KBM-7 (cell line): Measurements from ENCODE around the gene SLC44A1.

Source experiments
- DNase-seq: peaks from one replicate; pipeline ENCODE4 v3.0.0-alpha.2; 2015
- in situ Hi-C: fragments of 300-500 bp; cut with MboI; formaldehyde crosslinking; loops from 2 replicates; pipeline ENCODE4 v1.14.3; 2020; ENCODE audit warnings: low sequenced_read_pairs, low pct_unique_long_range_greater_than_20kb, mixed read lengths

SLC44A1 gene

GRCh38 chr9:105357937-105358336 lies 113.5 kb downstream of the SLC44A1 start:
- in situ Hi-C loops = no loop called here
- DNase-seq = no peak

- in situ Hi-C loops = no loop called here
- DNase-seq = no peak
These were observed 115.4 kb downstream of the SLC44A1 start for GRCh38 chr9:105359892-105360291.

GRCh38 chr9:105360344-105360743 lies 115.9 kb downstream of the SLC44A1 start:
- in situ Hi-C loops = no loop called here
- DNase-seq = no peak

GRCh38 chr9:105361873-105362272 lies 117.4 kb downstream of the SLC44A1 start:
- no peak for DNase-seq
- in situ Hi-C loops = no loop called here

GRCh38 chr9:105362470-105362869 lies 118.0 kb downstream of the SLC44A1 start:
- no peak for DNase-seq
- in situ Hi-C loops = no loop called here

GRCh38 chr9:105363837-105364236 lies 119.4 kb downstream of the SLC44A1 start:
- in situ Hi-C loops = no loop called here

GRCh38 chr9:105369911-105370310 lies 125.5 kb downstream of the SLC44A1 start:
- in situ Hi-C loops = no loop called here
- no peak for DNase-seq

More at GRCh38 chr9:105363837-105364236, 119.4 kb downstream of the SLC44A1 start:
- DNase-seq = no peak

GRCh38 chr9:105373723-105374122 lies 129.3 kb downstream of the SLC44A1 start:
- in situ Hi-C loops = no loop called here
- DNase-seq = no peak

- in situ Hi-C loops = no loop called here
- no peak for DNase-seq
These were observed 130.9 kb downstream of the SLC44A1 start for GRCh38 chr9:105375323-105375722.

GRCh38 chr9:105376893-105377292 lies 132.4 kb downstream of the SLC44A1 start:
- DNase-seq = no peak
- in situ Hi-C loops = no loop called here

GRCh38 chr9:105385381-105385985 lies 141.0 kb downstream of the SLC44A1 start:
- peak; percentile 63 for DNase-seq
- in situ Hi-C loops = no loop called here

- DNase-seq = no peak
- in situ Hi-C loops = no loop called here
These were observed 145.3 kb downstream of the SLC44A1 start for GRCh38 chr9:105389796-105390195.

GRCh38 chr9:105390871-105391270 lies 146.4 kb downstream of the SLC44A1 start:
- no peak for DNase-seq
- in situ Hi-C loops = no loop called here

GRCh38 chr9:105391288-105391687 lies 146.8 kb downstream of the SLC44A1 start:
- in situ Hi-C loops = no loop called here
- DNase-seq = no peak

- in situ Hi-C loops = no loop called here
- DNase-seq = no peak
These were observed 148.1 kb downstream of the SLC44A1 start for GRCh38 chr9:105392531-105392930.

- in situ Hi-C loops = no loop called here
These were observed 149.3 kb downstream of the SLC44A1 start for GRCh38 chr9:105393576-105394344.

GRCh38 chr9:105396441-105396840 lies 152.0 kb downstream of the SLC44A1 start:
- no peak for DNase-seq
- in situ Hi-C loops = no loop called here

More at GRCh38 chr9:105393576-105394344, 149.3 kb downstream of the SLC44A1 start:
- no peak for DNase-seq

GRCh38 chr9:105396901-105397300 lies 152.4 kb downstream of the SLC44A1 start:
- DNase-seq = no peak
- in situ Hi-C loops = no loop called here

- no peak for DNase-seq
- in situ Hi-C loops = no loop called here
These were observed 154.7 kb downstream of the SLC44A1 start for GRCh38 chr9:105399117-105399516.

GRCh38 chr9:105401651-105402050 lies 157.2 kb downstream of the SLC44A1 start:
- no peak for DNase-seq
- in situ Hi-C loops = loop anchor here (25.0 kb wide), 2 partner anchors 239 to 614 kb away; no protein-coding TSS in a partner anchor
